ENCODE results near the gene SLC35F4. TPM values are rescaled to one million over a fixed set of nuclear protein-coding genes. Genes with fewer than 3 reads are reported as not detected.

SLC35F4 gene
- total and polyA plus RNA-seq, 2 of the 4 experiments (the other 2 are of a cell fraction) = not detected

GRCh38 chr14:57549016-57549564, 316.8 kb downstream of the SLC35F4 start:
- no peaks in the 10 kb centered on the region for H3K36me3 ChIP-seq (ENCODE audit: control insufficient read depth, insufficient read depth, low read length)
- H3K9me1 ChIP-seq (ENCODE audit: insufficient read depth, low read length) = no peaks in the 10 kb centered on the region
- H4K5ac ChIP-seq (ENCODE audit: low read depth, low read length) = no peak overlapping the region
- CTCF ChIA-PET = interaction anchor here (1.2 kb wide), 1 partner anchor 16 kb away, joined by 3 read pairs; no protein-coding TSS in a partner anchor
- no peak overlapping the region for H2BK5ac ChIP-seq (ENCODE audit: low read depth, low read length, poor library complexity, severe bottlenecking)
- no peak overlapping the region for H3K4me2 ChIP-seq (ENCODE audit: low read depth, low read length)
- no peak overlapping the region for H4K8ac ChIP-seq (ENCODE audit: low read depth in 2 of 2, low read length in 2 of 2)
- no peak overlapping the region for H3K27ac ChIP-seq (ENCODE audit: insufficient read depth, low read length)
- no TSS peak for BruUV-seq (replicated peaks)
- in situ Hi-C loops (cut with MboI; ENCODE audit: low sequenced_read_pairs) = no loop called here
- H2BK20ac ChIP-seq (ENCODE audit: low read depth, low read length) = no peak overlapping the region
- DNase-seq = no peak
- no peak overlapping the region for H2AK9ac ChIP-seq (replicated peaks; ENCODE audit: low read depth, low read length, poor library complexity)
- no peak overlapping the region for H2AK5ac ChIP-seq (ENCODE audit: low read depth, low read length)
- no peak overlapping the region for H3K4me3 ChIP-seq (ENCODE audit: insufficient read depth, low read depth, low read length)
- intact Hi-C loops (cut with micrococcal nuclease) = no loop called here
- no peak overlapping the region for H4K91ac ChIP-seq (ENCODE audit: insufficient read depth, low read depth, low read length)
- WGBS, 2 experiments (ENCODE audit: extremely low coverage in 2 of 2, insufficient read length in 1 of 2) = no CpG with 5 or more reads among the region's 2 CpGs
- H3K4me1 ChIP-seq (ENCODE audit: control insufficient read depth, insufficient read depth, low read length) = no peaks in the 10 kb centered on the region
- no peak for ATAC-seq (ENCODE audit: low read depth)
- no peaks in the 10 kb centered on the region for H3K79me1 ChIP-seq (ENCODE audit: low read depth in 1 of 2, low read length in 2 of 2)
- no peaks in the 10 kb centered on the region for H4K20me1 ChIP-seq (ENCODE audit: insufficient read depth, low read length)
- peaks cover 2% of the 10 kb centered on the region; the same call in 1 of the 2 replicates for H3K9me3 ChIP-seq (ENCODE audit: control insufficient read depth, insufficient read depth, low read length)
- no peak overlapping the region for H3K18ac ChIP-seq (ENCODE audit: low read depth, low read length)
- no peak overlapping the region for H3K56ac ChIP-seq (ENCODE audit: extremely low read depth, insufficient read depth, low read length)
- TF ChIP-seq RCOR1 (IDR thresholded peaks at IDR 0.05; ENCODE audit: insufficient replicate concordance, low read length) = no peak
- TF ChIP-seq SMC3 (IDR thresholded peaks at IDR 0.05; ENCODE audit: low read depth, low read length) = no peak
- H3K14ac ChIP-seq (replicated peaks; ENCODE audit: low read depth, low read length) = no peak overlapping the region
- no peak overlapping the region for H3K9ac ChIP-seq (ENCODE audit: low read depth, low read length)
- no peaks in the 10 kb centered on the region for H3K27me3 ChIP-seq (ENCODE audit: control insufficient read depth, insufficient read depth, low read length)
- H2AFZ ChIP-seq (replicated peaks; ENCODE audit: low read length, poor library complexity) = no peak overlapping the region
- H3K23ac ChIP-seq (ENCODE audit: low read depth, low read length) = no peak overlapping the region
- POLR2A ChIA-PET (ENCODE audit: unreplicated experiment) = no interaction called here
- dilution Hi-C loops (cut with HindIII; ENCODE audit: low sequenced_read_pairs, unreplicated experiment) = no loop called here
- no peak overlapping the region for H2BK120ac ChIP-seq (ENCODE audit: low read depth, low read length)
- no peak overlapping the region for H3K4ac ChIP-seq (ENCODE audit: low read depth, low read length)
- no peak overlapping the region for H2BK15ac ChIP-seq (ENCODE audit: low read depth, low read length)
